ENCODE data around the gene CTDP1. TPM values are rescaled to one million over a fixed set of nuclear protein-coding genes. Genes with fewer than 3 reads are reported as not detected.

Gene CTDP1
- total and polyA plus RNA-seq, 4 donors: 2.7 to 13.9 (median 10.5) TPM

DNA sequence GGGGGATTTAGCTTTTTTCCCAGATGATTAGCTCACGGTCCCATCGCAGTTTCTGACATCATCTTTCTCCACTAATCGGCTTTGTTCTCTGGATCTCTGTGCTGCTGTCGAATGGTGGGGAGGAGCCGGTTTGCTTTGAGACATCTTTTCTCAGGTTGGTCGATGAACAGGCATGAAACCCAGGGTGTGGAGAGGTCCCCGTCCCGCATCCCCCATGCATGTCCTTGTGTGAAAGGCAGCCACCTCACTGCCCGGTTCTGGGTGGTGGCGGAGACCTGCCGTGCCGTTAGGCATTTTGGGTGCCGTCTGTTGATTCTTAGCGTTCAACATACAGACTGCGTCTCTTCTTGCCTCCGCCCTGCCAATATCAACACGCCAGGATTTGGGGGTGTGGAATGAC lies 57.8 kb downstream of the CTDP1 start:
- 98% methylated on average over 17 of the region's 17 CpGs for WGBS
- DNase-seq (ENCODE audit: low spot score): no peak
- no peaks in the 10 kb centered on the region for H3K27me3 ChIP-seq (ENCODE audit: control insufficient read depth in 4 of 4, insufficient read depth in 4 of 4, low read length in 3 of 4)

DNA sequence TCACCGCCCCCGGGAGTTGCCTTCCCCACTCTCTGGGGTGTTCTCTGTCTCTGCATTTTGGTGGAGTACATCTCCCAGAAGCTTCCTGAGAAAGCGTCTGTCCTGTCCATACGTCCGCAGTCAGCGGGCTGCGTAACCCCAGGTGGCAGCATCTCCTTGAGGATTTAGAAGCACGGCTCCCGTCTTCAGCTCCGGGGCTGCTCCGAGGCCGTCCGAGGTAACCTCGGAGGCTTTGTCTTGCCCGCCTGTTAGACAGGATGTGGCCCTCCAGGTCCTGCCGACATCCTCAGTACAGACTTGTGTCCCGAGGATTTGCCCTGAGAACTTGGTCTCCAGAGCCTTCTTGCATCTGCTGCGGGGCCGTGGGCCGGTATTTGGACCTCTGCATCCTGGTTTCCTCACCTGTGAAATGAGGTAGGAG lies 58.4 kb downstream of the CTDP1 start:
- 97% methylated on average over 20 of the region's 20 CpGs for WGBS
- no peak overlapping the region for H3K27ac ChIP-seq (ENCODE audit: low read depth in 1 of 2, low read length in 2 of 2)
- TF ChIP-seq, protein P1, sequence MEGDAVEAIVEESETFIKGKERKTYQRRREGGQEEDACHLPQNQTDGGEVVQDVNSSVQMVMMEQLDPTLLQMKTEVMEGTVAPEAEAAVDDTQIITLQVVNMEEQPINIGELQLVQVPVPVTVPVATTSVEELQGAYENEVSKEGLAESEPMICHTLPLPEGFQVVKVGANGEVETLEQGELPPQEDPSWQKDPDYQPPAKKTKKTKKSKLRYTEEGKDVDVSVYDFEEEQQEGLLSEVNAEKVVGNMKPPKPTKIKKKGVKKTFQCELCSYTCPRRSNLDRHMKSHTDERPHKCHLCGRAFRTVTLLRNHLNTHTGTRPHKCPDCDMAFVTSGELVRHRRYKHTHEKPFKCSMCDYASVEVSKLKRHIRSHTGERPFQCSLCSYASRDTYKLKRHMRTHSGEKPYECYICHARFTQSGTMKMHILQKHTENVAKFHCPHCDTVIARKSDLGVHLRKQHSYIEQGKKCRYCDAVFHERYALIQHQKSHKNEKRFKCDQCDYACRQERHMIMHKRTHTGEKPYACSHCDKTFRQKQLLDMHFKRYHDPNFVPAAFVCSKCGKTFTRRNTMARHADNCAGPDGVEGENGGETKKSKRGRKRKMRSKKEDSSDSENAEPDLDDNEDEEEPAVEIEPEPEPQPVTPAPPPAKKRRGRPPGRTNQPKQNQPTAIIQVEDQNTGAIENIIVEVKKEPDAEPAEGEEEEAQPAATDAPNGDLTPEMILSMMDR (IDR thresholded peaks at IDR 0.05; ENCODE audit: low read depth, low read length, missing input control): no peak
- no peak for TF ChIP-seq SP1 (IDR thresholded peaks at IDR 0.05)
- H3K9ac ChIP-seq (ENCODE audit: low read depth in 1 of 2, low read length in 2 of 2): no peak overlapping the region
- no peak for DNase-seq (ENCODE audit: low spot score)
- H3K4me3 ChIP-seq (ENCODE audit: low read depth in 1 of 3, low read length in 3 of 3): peak overlapping the region in 1 of 3 donors; percentile 3
- H3K36me3 ChIP-seq (ENCODE audit: control insufficient read depth in 4 of 4, insufficient read depth in 3 of 4, low read depth in 1 of 4, low read length in 3 of 4): peaks cover 24 to 77% (median 47%) of the 10 kb centered on the region in 4 donors
- H3K4me1 ChIP-seq (ENCODE audit: control insufficient read depth in 4 of 4, insufficient read depth in 4 of 4, low read length in 3 of 4): no peaks in the 10 kb centered on the region
- peaks cover 9 to 38% (median 23%) of the 10 kb centered on the region in 4 donors for H3K9me3 ChIP-seq (ENCODE audit: control insufficient read depth in 4 of 4, low read length in 3 of 4)
- H3K27me3 ChIP-seq (ENCODE audit: control insufficient read depth in 4 of 4, insufficient read depth in 4 of 4, low read length in 3 of 4): no peaks in the 10 kb centered on the region

More for the DNA sequence above, 57.8 kb downstream of the CTDP1 start:
- Histone ChIP-seq H3K36me3 (ENCODE audit: control insufficient read depth in 4 of 4, insufficient read depth in 3 of 4, low read depth in 1 of 4, low read length in 3 of 4) (peaks cover 24 to 80% (median 49%) of the 10 kb centered on the region in 4 donors), H3K9ac (ENCODE audit: low read depth in 1 of 2, low read length in 2 of 2) (no peak overlapping the region), H3K4me1 (ENCODE audit: control insufficient read depth in 4 of 4, insufficient read depth in 4 of 4, low read length in 3 of 4) (no peaks in the 10 kb centered on the region), H3K27ac (ENCODE audit: low read depth in 1 of 2, low read length in 2 of 2) (no peak overlapping the region), H3K9me3 (ENCODE audit: control insufficient read depth in 4 of 4, low read length in 3 of 4) (peaks cover 15 to 44% (median 29%) of the 10 kb centered on the region in 4 donors), H3K4me3 (ENCODE audit: low read depth in 1 of 3, low read length in 3 of 3) (no peak overlapping the region)
- TF ChIP-seq, protein P1 (IDR thresholded peaks at IDR 0.05; ENCODE audit: low read depth, low read length, missing input control): no peak
- TF ChIP-seq JUND (IDR thresholded peaks at IDR 0.05): no peak
- no peak for TF ChIP-seq GABPA (IDR thresholded peaks at IDR 0.05 in 1 of 2, conservative IDR thresholded peaks at IDR 0.05 in 1 of 2)
- TF ChIP-seq TAF1 (conservative IDR thresholded peaks at IDR 0.05): no peak
- no peak for TF ChIP-seq HNF4A (conservative IDR thresholded peaks at IDR 0.05)
- TF ChIP-seq, protein P2, sequence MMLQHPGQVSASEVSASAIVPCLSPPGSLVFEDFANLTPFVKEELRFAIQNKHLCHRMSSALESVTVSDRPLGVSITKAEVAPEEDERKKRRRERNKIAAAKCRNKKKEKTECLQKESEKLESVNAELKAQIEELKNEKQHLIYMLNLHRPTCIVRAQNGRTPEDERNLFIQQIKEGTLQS (IDR thresholded peaks at IDR 0.05): no peak

DNA sequence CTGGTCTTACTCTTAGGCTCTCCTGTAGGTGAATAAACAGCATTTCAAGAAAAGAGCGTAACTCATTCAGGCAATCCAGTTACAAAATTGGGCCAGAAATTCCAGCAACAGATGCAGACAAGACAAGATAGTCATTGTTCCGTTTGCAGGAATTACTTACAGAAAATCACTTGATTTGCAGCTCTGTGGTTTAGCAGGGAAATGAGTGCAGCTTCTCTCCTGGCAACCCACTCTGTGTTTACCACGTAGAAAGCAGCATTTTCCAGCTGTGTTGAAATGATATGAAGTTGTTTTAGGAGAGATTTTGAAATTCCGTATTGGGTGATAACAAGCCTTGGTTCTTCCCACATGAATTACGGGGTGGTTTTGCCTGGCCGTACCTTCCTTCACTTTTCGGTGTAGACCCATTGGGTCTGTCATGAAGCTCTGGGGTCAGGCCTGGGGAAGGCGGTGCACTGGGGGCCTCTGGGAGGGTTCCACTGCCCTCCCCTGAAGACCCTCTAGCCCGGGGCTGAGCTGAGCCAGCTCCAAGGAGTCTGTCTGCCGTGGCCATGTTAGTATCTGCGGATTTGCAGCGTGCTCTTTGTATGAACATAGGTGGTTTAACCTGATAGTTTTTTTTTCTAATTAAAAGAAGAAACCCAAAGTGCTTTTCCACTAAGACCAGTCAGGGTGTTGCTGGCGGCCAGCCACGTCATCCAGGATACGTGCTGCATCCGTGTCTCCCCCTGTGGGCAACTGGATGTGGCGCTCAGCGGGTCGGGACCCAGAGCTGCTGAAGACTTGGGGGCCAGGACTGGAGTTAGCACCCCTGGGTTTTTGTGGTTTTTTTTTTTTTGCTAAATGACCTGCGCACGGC lies 59.2 kb downstream of the CTDP1 start:
- Histone ChIP-seq H3K36me3 (ENCODE audit: control insufficient read depth in 4 of 4, insufficient read depth in 3 of 4, low read depth in 1 of 4, low read length in 3 of 4) (peaks cover 24 to 72% (median 43%) of the 10 kb centered on the region in 4 donors), H3K9ac (ENCODE audit: low read depth in 1 of 2, low read length in 2 of 2) (no peak overlapping the region), H3K4me3 (ENCODE audit: low read depth in 1 of 3, low read length in 3 of 3) (no peak overlapping the region), H3K27ac (ENCODE audit: low read depth in 1 of 2, low read length in 2 of 2) (no peak overlapping the region), H3K27me3 (ENCODE audit: control insufficient read depth in 4 of 4, insufficient read depth in 4 of 4, low read length in 3 of 4) (no peaks in the 10 kb centered on the region), H3K4me1 (ENCODE audit: control insufficient read depth in 4 of 4, insufficient read depth in 4 of 4, low read length in 3 of 4) (no peaks in the 10 kb centered on the region), H3K9me3 (ENCODE audit: control insufficient read depth in 4 of 4, low read length in 3 of 4) (peaks cover 3 to 30% (median 16%) of the 10 kb centered on the region in 4 donors)
- no peak for DNase-seq (ENCODE audit: low spot score)
- TF ChIP-seq, protein P2 (IDR thresholded peaks at IDR 0.05): no peak
- TF ChIP-seq HNF4A (conservative IDR thresholded peaks at IDR 0.05): no peak
- no peak for TF ChIP-seq NR2F2 (IDR thresholded peaks at IDR 0.05)
- TF ChIP-seq, protein P3, sequence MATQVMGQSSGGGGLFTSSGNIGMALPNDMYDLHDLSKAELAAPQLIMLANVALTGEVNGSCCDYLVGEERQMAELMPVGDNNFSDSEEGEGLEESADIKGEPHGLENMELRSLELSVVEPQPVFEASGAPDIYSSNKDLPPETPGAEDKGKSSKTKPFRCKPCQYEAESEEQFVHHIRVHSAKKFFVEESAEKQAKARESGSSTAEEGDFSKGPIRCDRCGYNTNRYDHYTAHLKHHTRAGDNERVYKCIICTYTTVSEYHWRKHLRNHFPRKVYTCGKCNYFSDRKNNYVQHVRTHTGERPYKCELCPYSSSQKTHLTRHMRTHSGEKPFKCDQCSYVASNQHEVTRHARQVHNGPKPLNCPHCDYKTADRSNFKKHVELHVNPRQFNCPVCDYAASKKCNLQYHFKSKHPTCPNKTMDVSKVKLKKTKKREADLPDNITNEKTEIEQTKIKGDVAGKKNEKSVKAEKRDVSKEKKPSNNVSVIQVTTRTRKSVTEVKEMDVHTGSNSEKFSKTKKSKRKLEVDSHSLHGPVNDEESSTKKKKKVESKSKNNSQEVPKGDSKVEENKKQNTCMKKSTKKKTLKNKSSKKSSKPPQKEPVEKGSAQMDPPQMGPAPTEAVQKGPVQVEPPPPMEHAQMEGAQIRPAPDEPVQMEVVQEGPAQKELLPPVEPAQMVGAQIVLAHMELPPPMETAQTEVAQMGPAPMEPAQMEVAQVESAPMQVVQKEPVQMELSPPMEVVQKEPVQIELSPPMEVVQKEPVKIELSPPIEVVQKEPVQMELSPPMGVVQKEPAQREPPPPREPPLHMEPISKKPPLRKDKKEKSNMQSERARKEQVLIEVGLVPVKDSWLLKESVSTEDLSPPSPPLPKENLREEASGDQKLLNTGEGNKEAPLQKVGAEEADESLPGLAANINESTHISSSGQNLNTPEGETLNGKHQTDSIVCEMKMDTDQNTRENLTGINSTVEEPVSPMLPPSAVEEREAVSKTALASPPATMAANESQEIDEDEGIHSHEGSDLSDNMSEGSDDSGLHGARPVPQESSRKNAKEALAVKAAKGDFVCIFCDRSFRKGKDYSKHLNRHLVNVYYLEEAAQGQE (IDR thresholded peaks at IDR 0.05): no peak
- no peak for TF ChIP-seq GABPA (IDR thresholded peaks at IDR 0.05 in 1 of 2, conservative IDR thresholded peaks at IDR 0.05 in 1 of 2)
- TF ChIP-seq, protein P4, sequence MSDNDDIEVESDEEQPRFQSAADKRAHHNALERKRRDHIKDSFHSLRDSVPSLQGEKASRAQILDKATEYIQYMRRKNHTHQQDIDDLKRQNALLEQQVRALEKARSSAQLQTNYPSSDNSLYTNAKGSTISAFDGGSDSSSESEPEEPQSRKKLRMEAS (IDR thresholded peaks at IDR 0.05): no peak
- TF ChIP-seq JUND (IDR thresholded peaks at IDR 0.05): no peak
- no peak for TF ChIP-seq YY1 (IDR thresholded peaks at IDR 0.05)
- no peak for TF ChIP-seq RXRA (IDR thresholded peaks at IDR 0.05)
- TF ChIP-seq FOXA2 (IDR thresholded peaks at IDR 0.05): no peak
- TF ChIP-seq EGR1 (IDR thresholded peaks at IDR 0.05; ENCODE audit: low read depth in 2 of 2): no peak
- WGBS: 96% methylated on average over 21 of the region's 21 CpGs

Data from liver (tissue), 9 donors.